ENCODE measurements around the gene C1orf232. TPM values are rescaled to one million over a fixed set of nuclear protein-coding genes. Genes with fewer than 3 reads are reported as not detected.

The C1orf232 gene
- total and polyA plus RNA-seq, 2 of the 8 experiments (the other 6 are each of a cell fraction or from before 2014, with no cell fraction given) = not detected

DNA sequence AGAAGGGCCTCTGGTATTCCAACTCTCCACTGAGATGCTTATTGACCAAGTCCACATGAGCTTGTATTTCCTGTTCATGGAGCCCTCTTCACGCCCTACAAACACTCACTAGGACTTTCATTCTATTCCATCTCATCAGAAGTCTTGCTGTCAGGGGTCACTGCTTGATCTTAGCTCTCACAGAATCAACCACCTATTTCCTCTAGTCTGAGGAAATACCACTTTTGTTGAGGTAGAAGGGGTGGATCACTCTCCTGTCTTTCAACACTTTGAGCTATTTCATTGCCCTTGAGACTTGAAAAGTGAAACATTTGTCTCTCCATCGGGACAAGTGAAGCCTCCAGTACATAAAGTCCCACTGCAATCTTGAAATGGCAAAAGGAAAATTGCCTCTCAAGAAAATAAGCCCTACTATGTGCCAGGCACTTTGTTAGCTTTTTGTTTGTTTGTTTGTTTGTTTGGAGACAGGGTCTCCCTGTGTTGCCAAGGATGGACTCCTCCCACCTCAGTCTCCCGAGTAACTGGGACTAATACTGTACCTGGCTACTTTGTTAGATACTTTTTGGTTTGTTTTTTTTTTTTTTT lies 29.7 kb downstream of the C1orf232 start (continued):
- TF ChIP-seq, protein P1, sequence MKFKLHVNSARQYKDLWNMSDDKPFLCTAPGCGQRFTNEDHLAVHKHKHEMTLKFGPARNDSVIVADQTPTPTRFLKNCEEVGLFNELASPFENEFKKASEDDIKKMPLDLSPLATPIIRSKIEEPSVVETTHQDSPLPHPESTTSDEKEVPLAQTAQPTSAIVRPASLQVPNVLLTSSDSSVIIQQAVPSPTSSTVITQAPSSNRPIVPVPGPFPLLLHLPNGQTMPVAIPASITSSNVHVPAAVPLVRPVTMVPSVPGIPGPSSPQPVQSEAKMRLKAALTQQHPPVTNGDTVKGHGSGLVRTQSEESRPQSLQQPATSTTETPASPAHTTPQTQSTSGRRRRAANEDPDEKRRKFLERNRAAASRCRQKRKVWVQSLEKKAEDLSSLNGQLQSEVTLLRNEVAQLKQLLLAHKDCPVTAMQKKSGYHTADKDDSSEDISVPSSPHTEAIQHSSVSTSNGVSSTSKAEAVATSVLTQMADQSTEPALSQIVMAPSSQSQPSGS (IDR thresholded peaks at IDR 0.05; ENCODE audit: low read length) = no peak
- no peak for TF ChIP-seq SAP30 (IDR thresholded peaks at IDR 0.05; ENCODE audit: insufficient read depth, insufficient replicate concordance, low read length)
- TF ChIP-seq HDAC2 (IDR thresholded peaks at IDR 0.05; ENCODE audit: borderline replicate concordance in 1 of 2, low read depth in 2 of 2, low read length in 2 of 2) = no peak
- no peak for TF ChIP-seq KDM4A (IDR thresholded peaks at IDR 0.05; ENCODE audit: low read depth, low read length, severe bottlenecking)

Measured in H1 (cell line).